ENCODE data around the gene PTPRG.

DNA sequence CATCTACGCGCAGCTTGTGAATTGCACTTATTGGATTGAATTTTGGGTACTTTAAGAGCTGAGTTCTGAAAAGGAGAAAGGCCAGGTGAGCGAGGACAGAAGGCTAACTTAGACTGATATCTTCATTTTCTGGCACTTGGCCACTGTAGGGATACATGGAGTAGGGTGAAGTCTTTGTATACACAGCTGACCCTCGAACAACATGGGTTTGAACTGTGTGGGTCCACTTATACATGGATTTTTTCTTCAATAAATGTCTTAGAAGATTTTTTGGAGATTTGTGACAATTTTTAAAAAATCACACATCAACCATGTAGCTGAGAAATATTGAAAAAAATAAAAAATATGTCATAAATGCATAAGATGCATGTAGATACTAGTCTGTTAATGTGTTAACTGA, 18.3 kb downstream of the PTPRG start:
- TF ChIP-seq PAX5 (IDR thresholded peaks at IDR 0.05; ENCODE audit: borderline replicate concordance, low read depth, low read length) (no peak), GABPA (IDR thresholded peaks at IDR 0.05; ENCODE audit: low read depth) (no peak), SP1 (IDR thresholded peaks at IDR 0.05; ENCODE audit: low read depth, low read length) (no peak), PAX8 (IDR thresholded peaks at IDR 0.05) (no peak), POLR2AphosphoS5 (IDR thresholded peaks at IDR 0.05; ENCODE audit: low read length) (no peak), JUNB (IDR thresholded peaks at IDR 0.05) (no peak), RAD21 (IDR thresholded peaks at IDR 0.05; ENCODE audit: insufficient read depth, low read depth, low read length) (no peak), SIN3A (IDR thresholded peaks at IDR 0.05; ENCODE audit: low read depth, low read length) (no peak), EZH2 (IDR thresholded peaks at IDR 0.05; ENCODE audit: borderline replicate concordance, control insufficient read depth, low read depth, low read length) (no peak), EP300 (IDR thresholded peaks at IDR 0.05; ENCODE audit: borderline replicate concordance in 1 of 2, control insufficient read depth in 1 of 2, low read depth in 2 of 2, low read length in 2 of 2) (no peak)
- TF ChIP-seq, protein P1, sequence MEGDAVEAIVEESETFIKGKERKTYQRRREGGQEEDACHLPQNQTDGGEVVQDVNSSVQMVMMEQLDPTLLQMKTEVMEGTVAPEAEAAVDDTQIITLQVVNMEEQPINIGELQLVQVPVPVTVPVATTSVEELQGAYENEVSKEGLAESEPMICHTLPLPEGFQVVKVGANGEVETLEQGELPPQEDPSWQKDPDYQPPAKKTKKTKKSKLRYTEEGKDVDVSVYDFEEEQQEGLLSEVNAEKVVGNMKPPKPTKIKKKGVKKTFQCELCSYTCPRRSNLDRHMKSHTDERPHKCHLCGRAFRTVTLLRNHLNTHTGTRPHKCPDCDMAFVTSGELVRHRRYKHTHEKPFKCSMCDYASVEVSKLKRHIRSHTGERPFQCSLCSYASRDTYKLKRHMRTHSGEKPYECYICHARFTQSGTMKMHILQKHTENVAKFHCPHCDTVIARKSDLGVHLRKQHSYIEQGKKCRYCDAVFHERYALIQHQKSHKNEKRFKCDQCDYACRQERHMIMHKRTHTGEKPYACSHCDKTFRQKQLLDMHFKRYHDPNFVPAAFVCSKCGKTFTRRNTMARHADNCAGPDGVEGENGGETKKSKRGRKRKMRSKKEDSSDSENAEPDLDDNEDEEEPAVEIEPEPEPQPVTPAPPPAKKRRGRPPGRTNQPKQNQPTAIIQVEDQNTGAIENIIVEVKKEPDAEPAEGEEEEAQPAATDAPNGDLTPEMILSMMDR (IDR thresholded peaks at IDR 0.05 in 2 of 3, conservative IDR thresholded peaks at IDR 0.05 in 1 of 3; ENCODE audit: control insufficient read depth in 2 of 3, extremely low read depth in 1 of 3, insufficient read depth in 1 of 3, low read depth in 3 of 3, low read length in 3 of 3): no peak
- TF ChIP-seq, protein P2, sequence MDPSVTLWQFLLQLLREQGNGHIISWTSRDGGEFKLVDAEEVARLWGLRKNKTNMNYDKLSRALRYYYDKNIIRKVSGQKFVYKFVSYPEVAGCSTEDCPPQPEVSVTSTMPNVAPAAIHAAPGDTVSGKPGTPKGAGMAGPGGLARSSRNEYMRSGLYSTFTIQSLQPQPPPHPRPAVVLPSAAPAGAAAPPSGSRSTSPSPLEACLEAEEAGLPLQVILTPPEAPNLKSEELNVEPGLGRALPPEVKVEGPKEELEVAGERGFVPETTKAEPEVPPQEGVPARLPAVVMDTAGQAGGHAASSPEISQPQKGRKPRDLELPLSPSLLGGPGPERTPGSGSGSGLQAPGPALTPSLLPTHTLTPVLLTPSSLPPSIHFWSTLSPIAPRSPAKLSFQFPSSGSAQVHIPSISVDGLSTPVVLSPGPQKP (IDR thresholded peaks at IDR 0.05; ENCODE audit: low read depth, low read length): no peak
- TF ChIP-seq, protein P3, sequence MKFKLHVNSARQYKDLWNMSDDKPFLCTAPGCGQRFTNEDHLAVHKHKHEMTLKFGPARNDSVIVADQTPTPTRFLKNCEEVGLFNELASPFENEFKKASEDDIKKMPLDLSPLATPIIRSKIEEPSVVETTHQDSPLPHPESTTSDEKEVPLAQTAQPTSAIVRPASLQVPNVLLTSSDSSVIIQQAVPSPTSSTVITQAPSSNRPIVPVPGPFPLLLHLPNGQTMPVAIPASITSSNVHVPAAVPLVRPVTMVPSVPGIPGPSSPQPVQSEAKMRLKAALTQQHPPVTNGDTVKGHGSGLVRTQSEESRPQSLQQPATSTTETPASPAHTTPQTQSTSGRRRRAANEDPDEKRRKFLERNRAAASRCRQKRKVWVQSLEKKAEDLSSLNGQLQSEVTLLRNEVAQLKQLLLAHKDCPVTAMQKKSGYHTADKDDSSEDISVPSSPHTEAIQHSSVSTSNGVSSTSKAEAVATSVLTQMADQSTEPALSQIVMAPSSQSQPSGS (IDR thresholded peaks at IDR 0.05; ENCODE audit: low read length): no peak
